ENCODE data around the gene MST1. TPM values are rescaled to one million over a fixed set of nuclear protein-coding genes. Genes with fewer than 3 reads are reported as not detected.
"Not testable (repeated sequence)": the region's sequence is repeated elsewhere in the genome, so short reads cannot be mapped to it uniquely, and the experiment has no call there.

The MST1 gene
- total and polyA plus RNA-seq, 9 of the 15 experiments (the other 6 are each of a cell fraction or from before 2014, with no cell fraction given), result 0.08 to 1.8 (median 0.40) TPM

DNA sequence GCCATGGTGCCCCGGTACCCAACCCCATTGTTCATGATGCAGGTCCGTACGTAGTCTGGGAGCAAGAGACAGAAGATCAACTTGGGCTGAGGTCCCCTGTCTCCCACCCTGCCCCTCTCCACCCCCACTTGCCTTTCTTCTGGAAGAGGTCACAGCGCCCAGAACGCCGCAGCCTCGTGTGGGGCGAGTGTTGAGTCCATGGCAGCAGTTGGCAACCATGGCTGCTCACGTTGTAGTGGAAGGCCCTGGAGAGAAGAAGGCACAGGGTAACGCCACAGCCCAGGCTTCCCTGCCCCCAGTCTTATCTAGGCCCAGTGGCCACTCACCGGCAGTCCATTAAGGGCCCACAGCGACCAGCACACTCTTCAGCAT lies 1.9 kb downstream of the MST1 start:
- H3K9me3 ChIP-seq (replicated peaks; ENCODE audit: control insufficient read depth, insufficient read depth, low read depth, low read length); CTCF ChIA-PET (ENCODE audit: low intra/inter-chr PET ratio); POLR2A ChIA-PET; H3K4me2 ChIP-seq (ENCODE audit: insufficient read depth, low read length); H4K20me1 ChIP-seq (replicated peaks; ENCODE audit: control insufficient read depth, insufficient read depth, low read length); H3K27me3 ChIP-seq (ENCODE audit: control insufficient read depth in 2 of 2, insufficient read depth in 2 of 2, low read length in 2 of 2); H3K27ac ChIP-seq (ENCODE audit: extremely low read depth, low read depth, low read length); H3K9ac ChIP-seq (ENCODE audit: insufficient read depth in 1 of 2, low read depth in 2 of 2, low read length in 2 of 2); H3K9me1 ChIP-seq (ENCODE audit: control insufficient read depth, insufficient read depth, low read length); H2AFZ ChIP-seq (ENCODE audit: low read depth, low read length); intact Hi-C loops (cut with micrococcal nuclease); DNase-seq (ENCODE audit: extremely low read depth in 1 of 4, low spot score in 3 of 4); ATAC-seq; BruUV-seq (replicated peaks); FAIRE-seq; in situ Hi-C loops (cut with MboI); H3K4me3 ChIP-seq: not testable (repeated sequence)
- Histone ChIP-seq H3K79me2 (ENCODE audit: control insufficient read depth, insufficient read depth, low read length) (peaks cover 22% of the 10 kb centered on the region), H3K4me1 (replicated peaks in 1 of 2; ENCODE audit: control insufficient read depth in 2 of 2, insufficient read depth in 2 of 2, low read length in 2 of 2) (peaks cover 6 to 33% of the 10 kb centered on the region in 2 experiments; a peak in 4 of 5 replicates), H3K36me3 (ENCODE audit: control insufficient read depth, insufficient read depth, low read length) (peaks cover 15% of the 10 kb centered on the region; the same call in 1 of the 3 replicates)
- TF ChIP-seq POLR2G (IDR thresholded peaks at IDR 0.05; ENCODE audit: low read depth, low read length), result 0 out of 2 replicates have a peak, but pooled peaks have one; percentile 13
- WGBS (ENCODE audit: insufficient coverage, low coverage, missing lambda C conversion rate), result 78% methylated on average over 4 of the region's 12 CpGs

GRCh38 chr3:49686769-49687423 lies 2.4 kb downstream of the MST1 start:
- not testable (repeated sequence) for H3K9ac ChIP-seq (ENCODE audit: insufficient read depth in 1 of 2, low read depth in 2 of 2, low read length in 2 of 2)

GRCh38 chr3:49686346-49686745 lies 2.9 kb downstream of the MST1 start:
- H3K9me3 ChIP-seq (replicated peaks; ENCODE audit: control insufficient read depth, insufficient read depth, low read depth, low read length); BruUV-seq (replicated peaks); H3K4me3 ChIP-seq; CTCF ChIA-PET (ENCODE audit: low intra/inter-chr PET ratio); H4K20me1 ChIP-seq (replicated peaks; ENCODE audit: control insufficient read depth, insufficient read depth, low read length); H3K4me2 ChIP-seq (ENCODE audit: insufficient read depth, low read length); POLR2A ChIA-PET; DNase-seq (ENCODE audit: extremely low read depth in 1 of 4, low spot score in 3 of 4); H3K27me3 ChIP-seq (ENCODE audit: control insufficient read depth in 2 of 2, insufficient read depth in 2 of 2, low read length in 2 of 2); intact Hi-C loops (cut with micrococcal nuclease); in situ Hi-C loops (cut with MboI); FAIRE-seq; H3K27ac ChIP-seq (ENCODE audit: extremely low read depth, low read depth, low read length); H2AFZ ChIP-seq (ENCODE audit: low read depth, low read length); H3K9me1 ChIP-seq (ENCODE audit: control insufficient read depth, insufficient read depth, low read length); H3K9ac ChIP-seq (ENCODE audit: insufficient read depth in 1 of 2, low read depth in 2 of 2, low read length in 2 of 2); ATAC-seq: not testable (repeated sequence)
- Histone ChIP-seq H3K79me2 (ENCODE audit: control insufficient read depth, insufficient read depth, low read length) (peaks cover 18% of the 10 kb centered on the region; the same call in 2 of the 3 replicates), H3K36me3 (ENCODE audit: control insufficient read depth, insufficient read depth, low read length) (peaks cover 26% of the 10 kb centered on the region; the same call in 1 of the 3 replicates), H3K4me1 (replicated peaks in 1 of 2; ENCODE audit: control insufficient read depth in 2 of 2, insufficient read depth in 2 of 2, low read length in 2 of 2) (peaks cover 6 to 30% of the 10 kb centered on the region in 2 experiments; a peak in 4 of 5 replicates)
- WGBS (ENCODE audit: insufficient coverage, low coverage, missing lambda C conversion rate), result 97% methylated on average over 11 of the region's 29 CpGs

More at GRCh38 chr3:49686769-49687423, 2.4 kb downstream of the MST1 start:
- WGBS (ENCODE audit: insufficient coverage, low coverage, missing lambda C conversion rate), result 92% methylated on average over 7 of the region's 44 CpGs
- H3K9me1 ChIP-seq (ENCODE audit: control insufficient read depth, insufficient read depth, low read length); CTCF ChIA-PET (ENCODE audit: low intra/inter-chr PET ratio); in situ Hi-C loops (cut with MboI); FAIRE-seq; ATAC-seq; POLR2A ChIA-PET; BruUV-seq (replicated peaks); H3K4me3 ChIP-seq; H3K9me3 ChIP-seq (replicated peaks; ENCODE audit: control insufficient read depth, insufficient read depth, low read depth, low read length); H3K27me3 ChIP-seq (ENCODE audit: control insufficient read depth in 2 of 2, insufficient read depth in 2 of 2, low read length in 2 of 2); H2AFZ ChIP-seq (ENCODE audit: low read depth, low read length); H3K27ac ChIP-seq (ENCODE audit: extremely low read depth, low read depth, low read length); intact Hi-C loops (cut with micrococcal nuclease); H3K4me2 ChIP-seq (ENCODE audit: insufficient read depth, low read length); DNase-seq (ENCODE audit: extremely low read depth in 1 of 4, low spot score in 3 of 4); H4K20me1 ChIP-seq (replicated peaks; ENCODE audit: control insufficient read depth, insufficient read depth, low read length): not testable (repeated sequence)
- Histone ChIP-seq H3K79me2 (ENCODE audit: control insufficient read depth, insufficient read depth, low read length) (peaks cover 22% of the 10 kb centered on the region), H3K36me3 (ENCODE audit: control insufficient read depth, insufficient read depth, low read length) (peaks cover 20% of the 10 kb centered on the region; the same call in 1 of the 3 replicates), H3K4me1 (replicated peaks in 1 of 2; ENCODE audit: control insufficient read depth in 2 of 2, insufficient read depth in 2 of 2, low read length in 2 of 2) (peaks cover 6 to 33% of the 10 kb centered on the region in 2 experiments; a peak in 4 of 5 replicates)
- TF ChIP-seq POLR2G (IDR thresholded peaks at IDR 0.05; ENCODE audit: low read depth, low read length) (peak; percentile 31; the same call in 1 of the 2 replicates), ZBTB33 (CRISPR knock-in tag; IDR thresholded peaks at IDR 0.05) (peak; percentile 84)
